HEK293 (cell line): ENCODE results near the gene GEMIN7.

Experiments
- AEBP2 ChIP-seq: fragments of 450-650 bp; formaldehyde crosslinking; IDR thresholded peaks from 2 replicates; pipeline ENCODE4 v1.5.1; 2016; ENCODE audit warnings: missing biosample characterization, missing genetic modification characterization, borderline replicate concordance
- CTCF ChIP-seq: fragments of 450-650 bp; formaldehyde crosslinking; IDR thresholded peaks from 2 replicates; pipeline ENCODE4 v1.5.1; 2016; ENCODE audit warnings: missing biosample characterization, missing genetic modification characterization
- GLI2 ChIP-seq: fragments of 450-650 bp; formaldehyde crosslinking; IDR thresholded peaks from 2 replicates; pipeline ENCODE4; 2017; ENCODE audit warnings: missing biosample characterization, missing genetic modification characterization, low read depth, borderline replicate concordance
- PBX3 ChIP-seq: sonication (generic); formaldehyde crosslinking; IDR thresholded peaks from 2 replicates; pipeline ENCODE4 v1.8.1; 2022; ENCODE audit warnings: mild to moderate bottlenecking, moderate library complexity, missing genetic modification reagents
- PRDM1 ChIP-seq: fragments of 450-650 bp; formaldehyde crosslinking; IDR thresholded peaks from 2 replicates; pipeline ENCODE4; 2016; ENCODE audit warnings: missing biosample characterization, missing genetic modification characterization
- ZBTB26 ChIP-seq: fragments of 450-650 bp; formaldehyde crosslinking; optimal IDR thresholded peaks from 2 replicates; pipeline ENCODE3; 2016; ENCODE audit warnings: missing biosample characterization, mild to moderate bottlenecking, missing genetic modification characterization
- ZFP41 ChIP-seq: fragments of 450-650 bp; formaldehyde crosslinking; IDR thresholded peaks from 2 replicates; pipeline ENCODE4 v1.5.1; 2016; ENCODE audit warnings: missing biosample characterization, missing genetic modification characterization, borderline replicate concordance
- ZNF146 ChIP-seq: fragments of 450-650 bp; formaldehyde crosslinking; IDR thresholded peaks from 2 replicates; pipeline ENCODE4 v1.5.1; 2016; ENCODE audit warnings: missing biosample characterization, missing genetic modification characterization
- ZNF157 ChIP-seq: fragments of 450-650 bp; formaldehyde crosslinking; IDR thresholded peaks from 2 replicates; pipeline ENCODE4 v1.5.1; 2016; ENCODE audit warnings: missing biosample characterization, missing genetic modification characterization
- ZNF391 ChIP-seq: fragments of 450-650 bp; formaldehyde crosslinking; IDR thresholded peaks from 2 replicates; pipeline ENCODE4 v1.5.1; 2016; ENCODE audit warnings: low read depth, missing biosample characterization, missing genetic modification characterization, borderline replicate concordance
- ZNF449 ChIP-seq: fragments of 450-650 bp; formaldehyde crosslinking; IDR thresholded peaks from 2 replicates; pipeline ENCODE4 v1.5.1; 2017; ENCODE audit warnings: missing biosample characterization, mild to moderate bottlenecking, missing genetic modification characterization, moderate library complexity
- ZNF518A ChIP-seq: fragments of 450-650 bp; formaldehyde crosslinking; conservative IDR thresholded peaks from 2 replicates; pipeline ENCODE4 v1.5.1; 2016; ENCODE audit warnings: low read depth, missing biosample characterization, missing genetic modification characterization
- ZNF521 ChIP-seq: fragments of 450-650 bp; formaldehyde crosslinking; IDR thresholded peaks from 2 replicates; pipeline ENCODE4 v1.5.1; 2017; ENCODE audit warnings: missing biosample characterization, mild to moderate bottlenecking, missing genetic modification characterization
- ZNF560 ChIP-seq: fragments of 450-650 bp; formaldehyde crosslinking; IDR thresholded peaks from 2 replicates; pipeline ENCODE4 v1.5.1; 2017; ENCODE audit warnings: missing biosample characterization, missing genetic modification characterization, borderline replicate concordance
- ZNF76 ChIP-seq: fragments of 450-650 bp; formaldehyde crosslinking; IDR thresholded peaks from 2 replicates; pipeline ENCODE4; 2016; ENCODE audit warnings: low read depth, missing biosample characterization, missing genetic modification characterization, borderline replicate concordance
- ZNF830 ChIP-seq: fragments of 450-650 bp; IDR thresholded peaks from 2 replicates; pipeline ENCODE4 v1.5.0; 2018; ENCODE audit warnings: missing biosample characterization, missing genetic modification characterization, low read depth, mild to moderate bottlenecking, moderate library complexity

The GEMIN7 gene

GRCh38 chr19:45079063-45079910 lies at the start of gene GEMIN7 (continued):
- no peak for TF ChIP-seq ZNF560 (tag by site-specific recombination)
- no peak for TF ChIP-seq ZNF157 (tag by site-specific recombination)
- TF ChIP-seq ZFP41 (tag by site-specific recombination), result no peak
- peak; percentile 61 for TF ChIP-seq ZBTB26 (tag by site-specific recombination)
- 0 out of 2 replicates have a peak, but pooled peaks have one; percentile 22 for TF ChIP-seq ZNF518A (tag by site-specific recombination)
- no peak for TF ChIP-seq GLI2 (tag by site-specific recombination)
- TF ChIP-seq AEBP2 (tag by site-specific recombination), result no peak
- TF ChIP-seq ZNF449 (tag by site-specific recombination), result 0 out of 2 replicates have a peak, but pooled peaks have one; percentile 23
- no peak for TF ChIP-seq ZNF830 (tag by site-specific recombination)
- TF ChIP-seq ZNF146 (tag by site-specific recombination), result no peak
- no peak for TF ChIP-seq PRDM1 (tag by site-specific recombination)
- TF ChIP-seq ZNF391, result 0 out of 2 replicates have a peak, but pooled peaks have one; percentile 9
- no peak for TF ChIP-seq ZNF521 (tag by site-specific recombination)
- TF ChIP-seq PBX3 (CRISPR knock-in tag), result 0 out of 2 replicates have a peak, but pooled peaks have one; percentile 84
- peak; percentile 35; the same call in 1 of the 2 replicates for TF ChIP-seq CTCF (tag by site-specific recombination)
- peak; percentile 73 for TF ChIP-seq ZNF76 (tag by site-specific recombination)
